Measurements from ENCODE around the gene OPRM1.
"Not testable (repeated sequence)": the region's sequence is repeated elsewhere in the genome, so short reads cannot be mapped to it uniquely, and the experiment has no call there.

OPRM1 gene

DNA sequence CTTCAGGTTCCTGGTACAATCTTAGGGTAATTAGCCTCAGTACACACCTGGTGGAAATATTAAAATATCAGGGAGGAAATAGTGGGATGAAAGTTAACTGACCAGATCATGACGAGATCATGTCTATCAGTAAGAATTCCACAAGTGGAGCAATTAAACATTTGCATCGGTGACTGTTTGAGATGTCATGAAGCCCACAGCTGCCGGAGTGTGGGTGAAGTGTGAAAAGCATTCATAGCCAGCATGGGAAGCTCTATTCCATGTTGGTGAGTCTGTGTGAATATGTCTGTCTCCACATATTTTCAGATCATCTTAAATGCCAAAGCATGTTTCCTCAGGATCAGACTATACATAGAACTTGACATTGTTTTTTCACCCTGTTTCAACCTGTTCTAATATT lies 174.7 kb downstream of the OPRM1 start:
- no peak for DNase-seq

GRCh38 chr6:154218301-154218700 lies 179.3 kb downstream of the OPRM1 start:
- no peak for DNase-seq

GRCh38 chr6:154218787-154219186 lies 179.7 kb downstream of the OPRM1 start:
- DNase-seq = no peak

DNA sequence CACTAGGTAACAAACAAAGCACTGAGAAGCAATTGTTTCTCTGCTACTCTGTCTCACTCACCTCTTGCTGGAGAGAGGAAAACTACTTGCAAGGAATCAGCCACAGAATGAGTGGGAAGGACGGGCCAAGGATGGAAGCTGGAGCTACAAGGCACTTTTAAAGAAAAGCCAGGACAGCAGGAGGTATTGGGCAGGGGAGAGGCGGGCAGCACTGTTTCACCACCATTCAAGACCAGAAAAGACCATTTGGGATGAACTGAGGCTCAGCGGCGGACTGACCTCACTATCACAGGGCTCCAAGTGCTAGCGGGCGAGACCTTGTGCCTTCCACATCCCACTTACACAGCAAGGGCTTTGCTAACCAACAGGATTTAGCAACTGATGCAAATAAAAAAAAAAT lies 180.2 kb downstream of the OPRM1 start:
- DNase-seq = no peak

GRCh38 chr6:154222716-154223115 lies 183.7 kb downstream of the OPRM1 start:
- DNase-seq = no peak

DNA sequence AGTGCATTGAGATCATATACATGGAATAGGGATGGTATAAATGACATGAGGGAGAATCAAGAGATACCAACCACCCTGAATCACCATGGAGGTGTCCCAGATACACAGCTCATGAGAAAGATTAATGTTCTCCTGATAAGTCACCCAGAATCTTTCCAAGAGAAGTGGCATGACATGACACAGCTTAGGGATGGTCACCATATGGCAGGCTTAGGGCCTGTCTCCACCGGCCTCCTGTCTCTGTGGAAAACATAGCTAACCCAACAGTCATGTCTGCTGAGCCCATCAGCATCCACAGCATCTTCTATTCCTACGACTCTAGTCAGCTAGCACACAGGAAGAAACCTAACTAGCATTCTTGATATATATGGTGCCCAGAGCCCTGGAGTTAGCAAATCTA lies 184.3 kb downstream of the OPRM1 start:
- no peak for DNase-seq

GRCh38 chr6:154226461-154226860 lies 187.4 kb downstream of the OPRM1 start:
- DNase-seq = no peak

DNA sequence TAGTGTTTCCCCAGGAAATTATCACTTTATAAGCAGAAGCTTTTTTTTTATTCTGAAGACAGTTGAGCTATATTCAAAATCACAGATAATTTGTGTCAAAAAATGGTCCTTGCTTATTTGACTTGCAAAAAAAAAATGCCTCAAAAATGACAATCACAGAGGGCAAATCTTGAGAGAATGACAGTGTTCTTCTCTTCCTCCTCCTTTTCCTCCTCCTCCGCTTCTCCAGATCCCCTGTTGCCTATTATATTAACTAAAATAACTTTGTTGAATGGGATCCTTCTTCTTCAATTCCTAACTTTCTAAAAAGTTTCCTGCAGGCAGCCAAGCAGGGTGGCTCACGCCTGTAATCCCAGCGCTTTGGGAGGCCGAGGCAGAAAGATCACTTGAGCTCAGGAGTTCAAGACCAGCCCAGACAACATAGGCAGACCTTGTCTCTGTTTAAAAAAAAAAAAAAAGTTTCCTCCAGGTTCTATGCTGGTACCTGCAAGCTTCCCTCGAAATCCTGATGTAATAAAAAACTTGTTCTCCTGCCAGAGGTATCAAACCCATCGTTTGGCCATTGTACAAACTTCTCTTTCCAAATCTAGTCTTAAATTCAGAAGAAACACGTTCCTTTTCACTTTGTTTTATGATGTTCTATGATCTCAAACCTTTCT lies 189.0 kb downstream of the OPRM1 start:
- no peak for DNase-seq

GRCh38 chr6:154228521-154228905 lies 189.5 kb downstream of the OPRM1 start:
- no peak for DNase-seq

DNA sequence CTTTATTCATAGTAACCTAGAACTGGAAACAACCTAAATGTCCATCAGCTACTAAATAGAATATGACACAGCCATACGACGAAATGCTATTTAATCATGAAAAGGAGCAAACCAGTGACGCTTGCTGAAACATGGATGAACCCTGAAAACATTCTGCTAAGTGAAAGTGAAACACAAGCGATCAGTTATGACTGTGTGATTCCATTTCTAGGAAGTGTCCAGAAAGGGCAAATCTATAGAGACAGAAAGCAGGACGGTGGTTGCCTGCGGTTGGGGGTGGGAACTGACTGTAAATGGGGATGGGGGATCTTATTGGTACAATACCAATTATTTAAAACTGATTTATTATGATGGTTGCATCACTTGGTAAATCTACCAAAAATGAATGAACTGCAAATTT lies 190.7 kb downstream of the OPRM1 start:
- DNase-seq = no peak

DNA sequence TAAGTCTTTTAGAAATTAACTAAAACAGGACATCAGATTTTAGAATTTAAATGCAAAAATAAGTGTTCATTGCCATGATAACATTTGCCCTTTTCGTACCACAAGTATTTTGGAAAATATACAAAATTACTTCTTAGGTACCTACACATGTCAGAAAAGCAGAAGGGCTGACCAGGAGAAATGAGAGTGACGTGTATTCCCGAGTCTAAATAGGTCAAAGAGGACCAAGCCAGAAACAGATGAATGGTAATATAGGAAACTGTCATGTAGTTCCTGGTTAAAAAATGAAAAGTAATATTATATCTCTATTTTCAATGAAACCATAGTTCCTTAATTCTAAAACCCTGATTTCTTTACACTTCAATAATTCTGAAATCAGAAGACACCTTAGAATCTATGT lies 191.4 kb downstream of the OPRM1 start:
- DNase-seq = no peak

GRCh38 chr6:154230910-154231595 lies 192.0 kb downstream of the OPRM1 start:
- DNase-seq = no peak

- no peak for DNase-seq
Measured at GRCh38 chr6:154232013-154232910, 193.2 kb downstream of the OPRM1 start.

DNA sequence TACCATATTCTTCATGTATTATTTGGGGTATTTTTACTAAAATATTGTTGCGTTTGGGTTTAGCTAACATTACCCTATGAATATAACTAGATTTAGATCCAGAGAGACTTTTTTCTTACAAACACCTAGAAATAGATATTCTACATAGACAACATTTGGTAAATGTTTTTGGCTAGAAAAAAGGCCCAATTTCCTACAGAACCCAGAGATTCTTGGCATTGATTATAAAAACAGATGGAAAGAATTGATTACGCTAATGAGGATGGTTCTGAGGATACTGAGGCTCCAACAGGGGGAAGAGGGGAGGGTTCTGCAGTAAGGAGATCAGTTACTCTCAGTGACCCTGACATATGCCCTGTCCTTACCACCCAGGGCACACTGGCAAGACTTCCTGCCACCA lies 194.3 kb downstream of the OPRM1 start:
- DNase-seq = no peak

GRCh38 chr6:154234019-154234772 lies 195.2 kb downstream of the OPRM1 start:
- no peak for DNase-seq

GRCh38 chr6:154236646-154237301 lies 197.7 kb downstream of the OPRM1 start:
- DNase-seq = no peak

GRCh38 chr6:154238831-154239230 lies 199.8 kb downstream of the OPRM1 start:
- no peak for DNase-seq

DNA sequence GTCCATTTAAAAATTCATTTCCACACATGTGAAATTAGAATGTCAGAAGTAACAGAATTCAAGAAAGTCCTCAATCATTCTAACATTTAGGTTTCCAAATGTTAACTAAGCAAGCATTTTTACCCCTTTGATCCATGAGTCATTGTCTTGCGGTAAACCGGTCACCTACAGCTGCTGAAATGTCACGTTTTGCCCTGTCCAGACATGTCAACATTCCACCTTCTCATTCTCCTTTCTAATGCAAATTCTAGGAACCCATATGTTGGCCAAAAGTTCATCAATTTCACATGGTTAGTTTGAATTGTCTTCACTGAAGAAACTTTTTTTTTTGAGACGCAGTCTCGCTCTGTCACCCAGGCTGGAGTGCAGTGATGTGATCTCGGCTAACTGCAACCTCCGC lies 200.4 kb downstream of the OPRM1 start:
- DNase-seq = no peak

DNA sequence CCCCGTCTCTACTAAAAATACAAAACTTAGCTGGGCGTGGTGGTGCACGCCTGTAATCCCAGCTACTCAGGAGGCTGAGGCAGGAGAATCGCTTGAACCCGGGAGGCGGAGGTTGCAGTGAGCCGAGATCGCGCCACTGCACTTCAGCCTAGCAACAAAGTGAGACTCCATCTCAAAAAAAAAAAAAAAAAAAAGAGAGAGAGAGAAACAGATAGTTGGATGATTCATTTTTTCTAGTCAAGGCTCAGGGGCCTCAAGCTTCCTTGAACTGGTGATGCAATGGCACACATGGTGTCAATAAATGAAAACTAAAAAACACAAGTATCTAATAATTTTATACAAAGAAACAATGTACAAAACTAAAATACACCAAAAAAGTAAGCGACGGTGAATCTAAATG lies 202.0 kb downstream of the OPRM1 start:
- DNase-seq = not testable (repeated sequence)

DNA sequence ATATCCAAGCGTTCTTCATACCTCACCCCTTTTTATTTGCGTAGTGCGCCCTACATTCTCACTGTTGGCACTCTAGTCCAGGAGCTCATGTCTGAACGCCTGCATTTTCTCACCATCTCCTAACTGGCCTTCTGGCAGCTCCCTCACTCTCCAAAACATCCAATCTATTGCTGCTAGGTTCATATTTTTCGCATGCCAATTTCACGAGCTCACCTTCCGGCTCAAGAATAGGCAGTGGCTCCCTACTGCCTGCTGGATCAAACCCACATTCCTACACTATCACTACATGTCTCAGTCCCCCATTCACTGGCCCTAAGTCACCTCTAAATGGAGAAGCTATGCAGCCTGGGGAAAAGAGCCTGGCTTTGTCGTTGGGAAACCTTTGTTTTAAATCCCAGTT lies 202.5 kb downstream of the OPRM1 start:
- no peak for DNase-seq

DNA sequence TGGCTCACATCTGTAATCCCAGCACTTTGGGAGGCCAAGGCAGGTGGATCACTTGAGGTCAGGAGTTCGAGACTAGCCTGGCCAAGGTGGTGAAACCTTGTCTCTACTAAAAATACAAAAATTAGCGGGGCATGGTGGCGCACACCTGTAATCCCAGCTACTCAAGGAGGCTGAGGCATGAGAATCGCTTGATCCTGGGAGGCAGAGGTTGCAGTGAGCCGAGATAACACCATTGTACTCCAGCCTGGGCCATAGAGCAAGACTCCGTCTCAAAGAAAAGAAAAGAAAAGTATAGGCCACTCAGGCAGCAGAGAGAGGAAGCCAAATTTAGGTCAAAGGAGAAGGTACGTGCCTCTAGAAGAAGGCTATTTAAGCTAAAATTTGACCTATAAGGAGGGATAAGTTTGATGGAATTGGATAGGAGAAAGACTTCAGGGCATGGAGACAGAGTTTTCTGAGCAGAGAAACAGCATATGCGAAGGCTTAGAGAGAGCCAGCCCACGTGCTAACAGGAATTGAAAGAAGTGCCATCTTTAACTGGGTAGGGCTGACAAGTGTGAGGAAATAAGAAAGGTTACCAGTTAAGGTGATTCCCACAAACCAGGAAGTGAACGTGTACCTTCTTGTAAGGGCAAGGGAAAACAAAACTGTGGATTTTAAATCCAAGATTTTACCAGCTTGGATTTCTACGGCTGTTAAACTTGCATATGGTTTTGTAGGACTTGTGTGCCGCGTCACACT lies 203.7 kb downstream of the OPRM1 start:
- no peak for DNase-seq
